HCEC 1CT (cell line): Measurements from ENCODE around the gene NMU.
"Not testable (repeated sequence)": the region's sequence is repeated elsewhere in the genome, so short reads cannot be mapped to it uniquely, and the experiment has no call there.

Source experiments
- DNase-seq: peaks from one replicate; pipeline ENCODE4 v3.0.0-alpha.2; 2017

The NMU gene

DNA sequence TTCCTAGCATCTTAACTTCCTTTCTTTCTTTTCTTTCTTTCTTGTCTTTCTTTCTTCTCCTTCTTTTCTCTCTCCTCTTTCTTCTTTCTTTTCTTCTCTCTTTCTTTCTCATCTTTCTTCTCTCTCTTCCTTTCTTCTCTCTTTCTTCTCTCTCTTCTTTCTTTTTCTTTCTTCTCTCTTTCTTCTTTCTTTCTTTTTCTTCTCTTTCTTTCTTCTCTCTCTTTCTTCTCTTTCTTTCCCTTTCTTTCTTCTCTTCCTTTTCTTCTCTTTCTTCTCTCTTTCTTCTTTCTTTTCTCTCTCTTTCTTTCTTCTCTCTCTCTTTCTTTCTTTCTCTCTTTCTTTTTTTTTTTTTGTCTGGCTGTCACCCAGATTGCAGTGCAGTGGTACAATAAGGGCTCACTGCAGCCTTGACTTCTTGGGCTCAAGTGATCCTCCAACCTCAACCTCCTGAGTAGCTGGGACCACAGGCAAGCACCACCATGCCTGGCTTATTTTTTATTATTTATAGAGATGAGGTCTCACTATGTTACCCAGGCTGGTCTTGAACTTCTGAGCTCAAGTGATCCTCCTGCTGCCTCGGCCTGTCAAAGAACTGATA lies 17.5 kb downstream of the NMU start:
- DNase-seq: no peak

DNA sequence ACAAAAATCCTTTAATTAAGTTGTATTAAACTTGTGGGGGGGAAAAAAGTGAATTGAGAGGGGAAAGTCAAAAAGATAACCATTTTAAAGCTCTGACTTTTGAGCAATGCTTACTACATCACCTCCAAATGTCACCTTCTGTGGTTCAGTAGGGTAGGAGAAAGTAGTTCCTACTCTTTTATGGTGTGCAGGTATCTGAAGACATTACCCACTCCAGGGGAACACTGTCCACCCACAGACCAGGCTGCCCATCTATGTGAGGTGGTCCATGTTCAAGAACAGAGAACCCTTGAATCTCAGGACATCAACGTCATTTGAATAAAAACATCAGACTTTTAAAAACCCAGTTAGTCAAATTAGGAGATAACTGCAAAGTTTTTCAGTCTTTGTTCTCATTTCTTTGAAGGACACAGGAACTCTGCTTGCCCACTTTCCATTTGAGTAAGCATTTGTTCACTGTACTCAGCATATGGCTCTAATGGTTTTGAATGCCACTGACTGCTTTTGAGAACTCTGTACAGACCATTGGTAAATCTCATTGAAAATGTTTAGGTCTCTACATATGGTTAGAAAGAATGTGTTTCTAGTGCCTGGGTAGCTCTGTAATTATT lies 18.4 kb downstream of the NMU start:
- no peak for DNase-seq

DNA sequence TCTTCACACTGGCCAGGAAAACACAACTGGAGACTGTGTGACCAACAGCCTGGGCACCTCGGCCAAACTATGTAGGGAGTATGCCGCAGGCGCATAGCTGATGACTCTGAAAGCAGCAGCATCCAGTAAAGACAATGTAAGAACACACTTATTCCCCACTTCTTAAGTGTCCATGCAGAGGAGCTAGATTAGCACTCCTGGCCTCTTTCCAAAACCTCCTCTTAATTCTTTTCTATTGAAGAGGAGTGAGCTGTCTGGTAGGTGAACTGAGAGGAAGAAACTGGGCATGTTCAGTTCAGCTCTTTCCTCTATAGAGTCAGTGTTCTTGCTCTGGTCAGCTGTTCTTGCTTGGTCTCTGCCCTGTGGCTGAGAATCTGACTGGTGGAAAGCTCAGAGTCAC lies 21.1 kb downstream of the NMU start:
- DNase-seq: no peak

GRCh38 chr4:55613621-55614020 lies 22.5 kb downstream of the NMU start:
- DNase-seq: no peak

DNA sequence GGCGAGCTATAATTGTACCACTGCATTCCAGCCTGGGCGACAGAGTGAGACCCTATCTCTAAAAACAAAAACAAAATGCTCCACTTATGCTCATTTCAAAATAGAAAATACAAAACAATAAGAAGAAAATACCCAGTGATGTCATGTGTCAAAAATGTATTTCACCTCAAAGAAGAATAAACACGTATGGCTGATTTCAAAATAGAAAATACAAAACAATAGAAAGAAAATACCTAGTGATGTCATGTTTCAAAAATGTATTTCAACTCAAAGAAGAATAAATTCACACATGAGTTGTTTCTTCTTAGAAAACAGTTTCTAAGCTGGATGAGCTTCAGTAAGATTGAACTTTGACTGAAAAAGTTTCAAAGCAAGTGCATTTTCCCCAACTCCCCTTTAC lies 23.8 kb downstream of the NMU start:
- DNase-seq: no peak

DNA sequence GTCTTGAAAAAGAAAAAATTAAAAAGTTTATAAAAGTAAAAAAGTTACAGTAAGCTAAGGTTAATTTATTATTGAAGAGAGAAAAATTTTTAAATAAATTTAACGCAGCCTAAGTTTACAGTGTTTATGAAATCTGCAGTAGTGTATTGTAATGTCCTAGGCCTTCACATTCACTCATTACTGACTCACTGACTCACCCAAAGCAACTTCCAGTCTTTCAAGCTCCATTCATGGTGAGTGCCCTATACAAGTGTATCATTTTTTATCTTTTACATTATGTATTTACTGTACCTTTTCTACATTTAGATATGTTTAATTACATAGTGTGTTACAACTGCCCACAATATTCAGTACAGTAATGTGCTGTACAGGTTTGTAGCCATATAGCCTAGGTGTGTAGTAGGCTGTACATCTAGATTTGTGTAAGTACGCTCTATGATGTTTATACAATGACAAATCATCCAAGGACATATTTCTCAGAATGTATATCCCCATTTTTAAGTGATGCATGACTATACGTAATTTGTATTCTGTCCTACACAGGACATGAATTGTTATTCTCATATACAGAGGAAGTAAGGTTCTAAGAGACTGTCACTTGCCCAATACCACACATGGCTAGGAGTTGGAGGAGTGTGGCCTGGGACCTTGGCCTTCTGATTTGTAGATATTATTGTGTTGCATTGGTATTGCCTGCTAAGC lies 24.6 kb downstream of the NMU start:
- peak; percentile 14 for DNase-seq

GRCh38 chr4:55610381-55610780 lies 25.7 kb downstream of the NMU start:
- DNase-seq: no peak

DNA sequence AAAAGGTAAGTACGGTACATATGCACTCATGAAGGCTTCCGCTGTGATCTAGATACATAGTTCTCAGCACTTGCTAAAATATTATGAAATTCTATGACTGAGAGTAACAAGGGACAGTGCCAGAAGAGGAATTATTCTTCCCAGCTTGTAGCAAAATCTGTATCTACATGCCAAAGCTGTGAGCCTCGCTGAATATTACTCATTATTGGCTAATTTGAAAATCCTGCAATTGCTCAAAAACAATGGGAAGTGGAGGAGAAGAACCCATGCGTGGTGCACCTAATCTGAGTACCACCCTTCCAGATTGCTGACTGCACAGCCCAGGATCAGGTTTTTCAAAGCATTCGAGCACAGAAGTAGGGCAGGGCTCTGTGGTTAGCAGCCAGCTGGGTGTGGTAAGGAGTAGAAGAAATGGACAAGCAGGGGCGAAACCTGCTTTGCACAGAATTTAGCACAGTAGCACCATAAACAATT lies 26.7 kb downstream of the NMU start:
- DNase-seq: peak; percentile 73

DNA sequence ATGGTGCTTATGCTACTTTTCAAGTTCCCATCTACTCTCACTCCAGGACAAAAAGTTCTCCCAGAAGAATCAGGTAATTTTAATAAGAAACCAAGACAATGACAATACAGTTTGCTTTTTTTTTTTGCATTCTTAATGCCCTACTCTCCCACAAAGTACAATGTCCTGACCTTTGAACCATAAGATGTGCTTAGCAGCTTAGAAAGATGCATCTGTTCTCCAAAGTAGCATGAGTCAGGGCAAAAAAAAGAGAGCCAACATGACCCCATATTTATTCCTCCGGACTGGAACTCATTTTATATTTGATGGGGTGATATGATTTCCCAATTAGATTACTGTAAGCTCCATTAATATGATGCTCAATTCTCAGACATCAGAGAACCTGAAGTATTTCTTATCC lies 27.5 kb downstream of the NMU start:
- DNase-seq: peak; percentile 30

DNA sequence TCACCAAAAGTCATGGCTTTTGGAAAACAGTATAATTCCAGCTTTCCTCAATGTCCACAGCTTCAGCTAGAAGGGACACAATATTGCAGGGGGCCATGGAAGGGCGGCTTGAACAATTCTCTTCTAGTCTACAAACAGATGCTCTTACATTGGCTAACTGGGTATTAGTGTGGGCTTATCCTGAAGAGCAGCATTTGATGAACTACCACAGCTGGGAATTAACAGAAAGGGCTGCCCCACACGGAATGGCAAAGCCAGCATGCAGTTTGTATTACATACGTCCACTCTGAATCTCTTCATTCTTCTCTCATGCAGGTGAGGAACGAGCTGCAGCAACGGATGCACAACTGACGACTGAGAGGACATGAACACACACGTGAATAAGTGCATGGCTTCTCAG lies 31.1 kb downstream of the NMU start:
- no peak for DNase-seq

DNA sequence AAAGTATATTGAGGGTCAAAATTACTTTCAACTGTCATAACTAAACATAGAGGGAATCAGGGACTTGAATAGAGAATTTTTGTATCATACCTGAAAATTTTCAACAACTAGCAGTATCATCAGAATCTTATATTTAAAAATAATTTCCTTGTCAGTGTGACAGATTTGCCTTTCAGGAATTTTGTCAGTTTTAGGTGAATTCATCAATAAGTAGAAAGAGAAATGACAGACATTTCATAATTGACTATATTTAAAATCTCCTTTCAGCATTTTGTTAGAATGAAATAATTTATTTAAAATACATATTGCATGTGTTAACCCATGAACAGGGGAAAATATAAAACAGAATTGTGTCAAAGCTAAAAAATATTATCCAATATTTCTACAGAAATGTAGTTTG lies 35.5 kb downstream of the NMU start:
- no peak for DNase-seq

DNA sequence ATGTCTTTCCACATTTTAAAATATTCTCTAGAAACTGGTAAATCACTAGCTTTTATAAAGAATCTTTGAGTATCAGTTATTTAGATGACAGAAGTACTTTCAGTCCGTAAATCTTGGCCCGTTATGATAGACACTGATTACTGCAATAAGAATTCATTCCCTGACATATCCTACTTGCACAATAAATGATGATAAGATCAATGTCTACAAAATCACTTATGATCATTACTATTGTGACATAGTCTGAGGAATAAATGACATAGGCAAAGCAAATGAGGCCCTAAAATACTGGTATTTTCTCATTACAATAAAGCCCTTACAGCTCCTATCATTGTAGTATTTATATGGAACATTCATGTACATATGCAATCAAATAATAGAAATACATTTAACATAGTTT lies 37.5 kb downstream of the NMU start:
- DNase-seq: no peak

DNA sequence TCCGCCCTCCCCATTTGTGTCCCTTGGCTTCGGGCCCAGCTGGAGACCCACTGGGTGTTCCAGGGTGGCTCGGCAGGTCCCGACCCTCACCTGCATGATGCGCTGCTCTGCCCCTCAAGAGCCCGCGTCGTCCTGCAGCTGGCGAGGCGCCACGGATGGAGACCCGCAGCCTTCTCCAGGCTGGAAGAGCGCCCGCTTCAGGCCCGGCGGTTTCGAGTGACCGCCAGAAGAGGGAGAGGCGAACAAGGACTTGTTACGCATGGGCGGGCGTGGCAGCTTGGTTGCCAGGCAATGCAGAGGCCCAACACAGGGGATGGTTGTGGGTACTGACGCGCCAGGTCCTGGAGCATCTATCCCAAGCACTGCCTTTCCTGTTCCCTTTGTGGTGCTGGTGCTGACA lies 44.1 kb downstream of the NMU start, which contains the start of gene PDCL2:
PDCL2 (minus strand) TSS at position 232 of the 400 bp plus-strand sequence; CDS start at position 96, 136 bp downstream.
- no peak for DNase-seq

- no peak for DNase-seq
Observed at GRCh38 chr4:55588160-55588559, 47.9 kb downstream of the NMU start.

DNA sequence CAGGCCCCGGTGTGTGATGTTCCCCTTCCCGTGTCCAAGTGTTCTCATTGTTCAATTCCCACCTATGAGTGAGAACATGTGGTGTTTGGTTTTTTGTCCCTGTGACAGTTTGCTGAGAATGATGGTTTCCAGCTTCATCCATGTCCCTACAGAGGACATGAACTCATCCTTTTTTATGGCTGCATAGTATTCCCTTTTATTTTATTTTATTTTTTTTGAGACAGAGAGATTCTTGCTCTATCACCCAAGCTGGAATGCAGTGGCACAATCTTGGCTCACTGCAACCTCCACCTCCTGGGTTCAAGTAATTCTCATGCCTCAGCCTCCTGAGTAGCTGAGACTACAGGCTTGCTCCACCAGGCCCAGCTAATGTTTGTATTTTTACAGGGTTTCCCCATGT lies 53.3 kb downstream of the NMU start:
- DNase-seq: not testable (repeated sequence)

DNA sequence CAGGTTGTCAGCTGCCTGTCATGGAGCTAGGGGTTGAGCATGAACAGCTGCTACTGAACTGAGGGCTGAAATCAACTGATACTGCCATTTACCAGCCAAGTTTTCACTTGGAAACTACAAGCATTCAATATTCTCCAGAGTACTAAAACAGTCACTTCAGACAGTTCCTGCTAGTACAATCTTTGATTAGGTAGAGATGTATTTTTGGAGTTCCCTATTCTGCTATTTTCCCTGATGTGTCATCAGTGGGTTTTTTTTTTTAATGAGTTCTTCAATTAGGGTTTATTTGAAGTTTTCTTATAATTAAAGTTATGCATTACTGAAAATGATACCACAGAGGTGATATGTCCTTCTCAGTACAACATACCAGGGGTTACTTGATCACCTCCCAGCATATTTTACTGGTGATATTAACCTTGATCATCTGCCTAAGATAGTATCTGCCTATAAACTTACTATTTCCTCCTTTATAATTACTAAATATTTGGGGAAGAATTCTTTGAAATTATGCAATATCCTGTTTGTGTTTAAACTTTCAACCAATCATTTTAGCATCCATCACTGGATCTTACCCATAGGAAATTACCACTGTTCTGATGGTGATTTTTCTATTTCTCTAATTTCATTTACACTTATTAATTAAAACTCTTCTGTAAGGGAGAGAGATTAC lies 57.6 kb downstream of the NMU start:
- peak; percentile 0 for DNase-seq

- no peak for DNase-seq
Observed at GRCh38 chr4:55575513-55575912, 60.6 kb downstream of the NMU start.

DNA sequence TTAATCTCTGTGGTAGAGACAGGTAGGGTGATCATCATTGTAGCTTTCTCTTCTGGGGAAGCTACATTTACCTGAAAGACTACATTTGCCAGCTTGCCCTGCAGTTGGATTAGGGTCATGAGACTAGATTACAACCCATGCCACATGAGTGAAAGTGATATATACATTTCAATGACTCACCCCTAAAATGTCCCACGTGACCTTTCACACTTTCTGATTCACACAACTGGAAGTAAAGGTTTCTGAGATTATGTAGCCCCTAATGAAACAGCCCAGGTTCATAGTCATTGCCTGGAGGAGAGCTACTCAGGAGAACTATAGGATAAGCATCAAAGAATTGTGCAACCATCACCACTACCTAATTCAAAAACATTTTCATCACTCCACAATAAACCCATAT lies 61.8 kb downstream of the NMU start:
- DNase-seq: peak; percentile 1

DNA sequence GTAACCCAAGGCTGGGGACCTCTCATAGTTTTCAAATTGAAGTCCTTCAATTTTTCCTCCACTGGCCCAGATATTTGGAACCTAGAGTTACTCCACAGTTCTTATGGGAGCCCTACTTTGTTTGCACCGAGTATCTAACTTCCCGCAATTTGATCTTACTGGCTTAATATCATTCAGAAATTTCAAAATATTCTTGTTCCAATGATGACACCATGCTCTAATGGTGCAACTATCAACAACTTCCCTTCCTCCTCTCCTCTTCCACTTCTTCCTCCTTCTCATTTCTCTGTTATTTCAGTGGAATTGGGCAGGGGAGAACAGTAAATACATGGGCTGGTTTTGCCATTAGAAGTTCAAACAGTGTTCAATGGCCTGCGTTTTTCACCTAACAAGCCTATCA lies 64.3 kb downstream of the NMU start:
- DNase-seq: no peak

- no peak for DNase-seq
Observed at GRCh38 chr4:55568905-55569504, 67.1 kb downstream of the NMU start.

DNA sequence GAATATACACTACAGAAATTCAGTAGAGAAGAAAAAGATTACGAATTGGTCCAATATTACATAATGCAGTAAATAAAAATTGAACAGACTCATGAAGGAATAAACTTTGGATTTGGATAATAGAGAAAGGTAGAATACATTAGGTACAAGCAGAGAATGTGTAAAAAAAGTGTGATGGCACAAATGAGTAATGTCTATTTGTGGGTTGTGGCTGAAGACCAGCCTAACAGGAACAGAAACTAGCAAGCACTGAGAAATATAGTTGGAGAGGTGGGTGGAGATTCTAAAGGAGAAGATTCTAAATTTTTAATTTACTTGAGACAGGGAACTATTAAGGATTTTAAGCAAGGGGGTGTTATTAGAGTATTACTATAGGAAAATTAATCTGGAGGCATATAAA lies 74.2 kb downstream of the NMU start:
- DNase-seq: no peak

- no peak for DNase-seq
Observed at GRCh38 chr4:55560096-55560495, 76.0 kb downstream of the NMU start.

GRCh38 chr4:55554453-55555030 lies 81.6 kb downstream of the NMU start:
- DNase-seq: peak; percentile 47
